HG03342 (cell line): ENCODE results near the gene MFSD12.
"Not testable (repeated sequence)": the region's sequence is repeated elsewhere in the genome, so short reads cannot be mapped to it uniquely, and the experiment has no call there.

Experiments
- ATAC-seq: cut with Tn5 transposase; IDR thresholded peaks from one replicate; pipeline ENCODE4 v1.9.1; 2021; ENCODE audit warnings: mild to moderate bottlenecking, moderate library complexity; ENCODE audit not compliant: unreplicated experiment

MFSD12 gene

GRCh38 chr19:3538965-3539755 lies 18.2 kb downstream of the MFSD12 start, which contains the start of gene TEKTIP1:
Gene TEKTIP1, plus strand, starts transcription at chr19:3539174. Its CDS starts 4 bp downstream, at chr19:3539178.
- ATAC-seq = no peak

GRCh38 chr19:3538258-3538929 lies 19.0 kb downstream of the MFSD12 start:
- ATAC-seq = no peak

GRCh38 chr19:3537438-3538240 lies 19.7 kb downstream of the MFSD12 start:
- ATAC-seq = no peak

- ATAC-seq = no peak
Measured at GRCh38 chr19:3537101-3537437, 20.3 kb downstream of the MFSD12 start.

GRCh38 chr19:3536429-3537100 lies 20.8 kb downstream of the MFSD12 start:
- no peak for ATAC-seq

GRCh38 chr19:3535981-3536380 lies 21.4 kb downstream of the MFSD12 start:
- ATAC-seq = no peak

- ATAC-seq = no peak
Measured at GRCh38 chr19:3535563-3535965, 21.8 kb downstream of the MFSD12 start.

GRCh38 chr19:3535235-3535535 lies 22.2 kb downstream of the MFSD12 start:
- no peak for ATAC-seq

GRCh38 chr19:3534375-3535234 lies 22.8 kb downstream of the MFSD12 start:
- ATAC-seq = no peak

- ATAC-seq = no peak
Measured at GRCh38 chr19:3533563-3534216, 23.7 kb downstream of the MFSD12 start.

GRCh38 chr19:3533033-3533432 lies 24.4 kb downstream of the MFSD12 start:
- ATAC-seq = no peak

GRCh38 chr19:3532154-3532786 lies 25.1 kb downstream of the MFSD12 start:
- ATAC-seq = no peak

- no peak for ATAC-seq
Measured at GRCh38 chr19:3531716-3532115, 25.7 kb downstream of the MFSD12 start.

- ATAC-seq = no peak
Measured at GRCh38 chr19:3530389-3530788, 27.0 kb downstream of the MFSD12 start.

- not testable (repeated sequence) for ATAC-seq
Measured at GRCh38 chr19:3529299-3529698, 28.1 kb downstream of the MFSD12 start.

GRCh38 chr19:3528539-3529211 lies 28.7 kb downstream of the MFSD12 start:
- ATAC-seq = no peak

GRCh38 chr19:3528080-3528479 lies 29.3 kb downstream of the MFSD12 start:
- no peak for ATAC-seq

- ATAC-seq = no peak
Measured at GRCh38 chr19:3527238-3527910, 30.0 kb downstream of the MFSD12 start.
